Hepatocyte (in vitro differentiated cells): Measurements from ENCODE around the gene CASKIN1.

Experiments
- CTCF ChIP-seq: fragments of 200-600 bp; sonication (generic); IDR thresholded peaks from 2 replicates; pipeline ENCODE4 v1.5.1; 2016; ENCODE audit warnings: antibody characterized with exemption, mild to moderate bottlenecking; ENCODE audit not compliant: poor library complexity
- EZH2 ChIP-seq: fragments of 200-600 bp; sonication (generic); IDR thresholded peaks from 2 replicates; pipeline ENCODE4 v1.6.1; 2016; ENCODE audit warnings: antibody characterized with exemption, mild to moderate bottlenecking, borderline replicate concordance
- EZH2phosphoT487 ChIP-seq: fragments of 200-600 bp; sonication (generic); IDR thresholded peaks from one replicate; pipeline ENCODE4 v1.6.1; 2018; ENCODE audit warnings: antibody characterized with exemption, mild to moderate bottlenecking, low read depth, moderate library complexity; ENCODE audit not compliant: unreplicated experiment, severe bottlenecking

- TF ChIP-seq CTCF, result no peak
- TF ChIP-seq EZH2, result no peak
- TF ChIP-seq EZH2phosphoT487, result no peak
Measured at GRCh38 chr16:2190002-2190658, 6.3 kb downstream of the CASKIN1 start.
